ENCODE data around the gene SSH2. TPM values are rescaled to one million over a fixed set of nuclear protein-coding genes. Genes with fewer than 3 reads are reported as not detected.

SSH2 gene
- polyA plus RNA-seq, 1 donor from 2014 or later: 16.6 TPM

- H3K9me2 ChIP-seq (ENCODE audit: insufficient read depth, low read length): no peaks in the 10 kb centered on the region
- no peak overlapping the region for H3K4me3 ChIP-seq (ENCODE audit: low read length)
- H3K27ac ChIP-seq (ENCODE audit: low read length): no peak overlapping the region
- no peak overlapping the region for H3K4me2 ChIP-seq (ENCODE audit: low read length)
- H2AFZ ChIP-seq (ENCODE audit: low read depth, low read length): no peak overlapping the region
- H3F3A ChIP-seq (ENCODE audit: insufficient read depth, low read length, poor library complexity, severe bottlenecking): no peaks in the 10 kb centered on the region
- H3K27me3 ChIP-seq (ENCODE audit: insufficient read depth, low read depth, low read length): no peaks in the 10 kb centered on the region
- no peaks in the 10 kb centered on the region for H3K9me3 ChIP-seq (ENCODE audit: low read length)
- TF ChIP-seq EZH2 (IDR thresholded peaks at IDR 0.05; ENCODE audit: borderline replicate concordance, insufficient read depth, low read length, poor library complexity, severe bottlenecking) (no peak), CTCF (IDR thresholded peaks at IDR 0.05; ENCODE audit: poor library complexity, severe bottlenecking) (no peak), EP300 (conservative IDR thresholded peaks at IDR 0.05; ENCODE audit: poor library complexity, severe bottlenecking) (no peak), MXI1 (conservative IDR thresholded peaks at IDR 0.05; ENCODE audit: poor library complexity, severe bottlenecking) (no peak)
- H3K9ac ChIP-seq (ENCODE audit: low read length): no peak overlapping the region
- no peaks in the 10 kb centered on the region for H3K79me2 ChIP-seq (replicated peaks; ENCODE audit: insufficient read depth, low read length)
- no peaks in the 10 kb centered on the region for H3K36me3 ChIP-seq (ENCODE audit: insufficient read depth, low read length)
- no peaks in the 10 kb centered on the region for H4K20me1 ChIP-seq (ENCODE audit: insufficient read depth)
These were observed 216.4 kb downstream of the SSH2 start for GRCh38 chr17:29713626-29714025.

DNA sequence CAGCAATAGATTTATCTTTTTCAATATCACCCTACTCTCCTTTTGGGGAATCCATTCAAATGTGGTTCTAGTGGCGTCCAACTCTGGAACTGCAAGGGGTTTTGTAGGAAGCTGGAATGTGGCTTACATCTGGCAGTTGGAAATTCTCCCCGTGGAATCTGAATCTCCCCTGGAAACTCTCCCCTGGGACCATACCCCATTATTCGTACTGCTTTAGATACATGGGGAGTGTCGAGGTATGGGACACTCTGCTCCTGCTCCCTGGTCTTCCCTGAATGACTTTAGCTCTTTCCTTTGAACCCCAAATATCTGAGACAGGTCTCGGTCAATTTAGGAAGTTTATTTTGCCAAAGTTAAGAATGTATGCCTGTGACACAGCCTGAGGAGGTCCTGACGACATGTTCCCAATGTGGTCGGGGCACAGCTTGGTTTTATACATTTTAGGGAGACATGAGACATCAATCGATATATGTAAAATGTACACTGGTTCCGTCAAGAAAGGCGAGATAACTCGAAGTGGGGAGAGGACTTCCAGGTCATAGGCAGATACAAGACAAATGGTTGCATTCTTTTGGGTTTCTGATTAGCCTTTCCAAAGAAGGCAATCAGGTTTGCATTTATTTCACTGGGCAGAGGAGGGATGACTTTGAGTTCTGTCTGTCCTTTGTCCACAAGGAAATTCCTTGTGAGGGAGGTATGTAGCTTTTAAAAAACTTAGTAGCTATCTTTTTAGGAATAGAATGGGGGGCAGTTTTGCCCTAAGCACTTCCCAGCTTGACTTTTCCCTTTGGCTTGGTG, 218.2 kb downstream of the SSH2 start:
- H3K4me2 ChIP-seq (ENCODE audit: low read length): no peak overlapping the region
- TF ChIP-seq POLR2AphosphoS5 (IDR thresholded peaks at IDR 0.05): no peak
- no peak for TF ChIP-seq CTCF (IDR thresholded peaks at IDR 0.05; ENCODE audit: poor library complexity, severe bottlenecking)
- TF ChIP-seq EP300 (conservative IDR thresholded peaks at IDR 0.05; ENCODE audit: poor library complexity, severe bottlenecking): no peak
- TF ChIP-seq RAD21 (conservative IDR thresholded peaks at IDR 0.05): no peak
- no peak for TF ChIP-seq SMC3 (conservative IDR thresholded peaks at IDR 0.05; ENCODE audit: poor library complexity)
- TF ChIP-seq, protein P1, sequence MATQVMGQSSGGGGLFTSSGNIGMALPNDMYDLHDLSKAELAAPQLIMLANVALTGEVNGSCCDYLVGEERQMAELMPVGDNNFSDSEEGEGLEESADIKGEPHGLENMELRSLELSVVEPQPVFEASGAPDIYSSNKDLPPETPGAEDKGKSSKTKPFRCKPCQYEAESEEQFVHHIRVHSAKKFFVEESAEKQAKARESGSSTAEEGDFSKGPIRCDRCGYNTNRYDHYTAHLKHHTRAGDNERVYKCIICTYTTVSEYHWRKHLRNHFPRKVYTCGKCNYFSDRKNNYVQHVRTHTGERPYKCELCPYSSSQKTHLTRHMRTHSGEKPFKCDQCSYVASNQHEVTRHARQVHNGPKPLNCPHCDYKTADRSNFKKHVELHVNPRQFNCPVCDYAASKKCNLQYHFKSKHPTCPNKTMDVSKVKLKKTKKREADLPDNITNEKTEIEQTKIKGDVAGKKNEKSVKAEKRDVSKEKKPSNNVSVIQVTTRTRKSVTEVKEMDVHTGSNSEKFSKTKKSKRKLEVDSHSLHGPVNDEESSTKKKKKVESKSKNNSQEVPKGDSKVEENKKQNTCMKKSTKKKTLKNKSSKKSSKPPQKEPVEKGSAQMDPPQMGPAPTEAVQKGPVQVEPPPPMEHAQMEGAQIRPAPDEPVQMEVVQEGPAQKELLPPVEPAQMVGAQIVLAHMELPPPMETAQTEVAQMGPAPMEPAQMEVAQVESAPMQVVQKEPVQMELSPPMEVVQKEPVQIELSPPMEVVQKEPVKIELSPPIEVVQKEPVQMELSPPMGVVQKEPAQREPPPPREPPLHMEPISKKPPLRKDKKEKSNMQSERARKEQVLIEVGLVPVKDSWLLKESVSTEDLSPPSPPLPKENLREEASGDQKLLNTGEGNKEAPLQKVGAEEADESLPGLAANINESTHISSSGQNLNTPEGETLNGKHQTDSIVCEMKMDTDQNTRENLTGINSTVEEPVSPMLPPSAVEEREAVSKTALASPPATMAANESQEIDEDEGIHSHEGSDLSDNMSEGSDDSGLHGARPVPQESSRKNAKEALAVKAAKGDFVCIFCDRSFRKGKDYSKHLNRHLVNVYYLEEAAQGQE (IDR thresholded peaks at IDR 0.05; ENCODE audit: borderline replicate concordance): no peak
- TF ChIP-seq TAF1 (IDR thresholded peaks at IDR 0.05; ENCODE audit: low read depth): no peak
- no peak for TF ChIP-seq MXI1 (conservative IDR thresholded peaks at IDR 0.05; ENCODE audit: poor library complexity, severe bottlenecking)
- TF ChIP-seq EZH2 (IDR thresholded peaks at IDR 0.05; ENCODE audit: borderline replicate concordance, insufficient read depth, low read length, poor library complexity, severe bottlenecking): no peak

More for the DNA sequence above, 218.2 kb downstream of the SSH2 start:
- Histone ChIP-seq H3K4me3 (ENCODE audit: low read length) (no peak overlapping the region), H3F3A (ENCODE audit: insufficient read depth, low read length, poor library complexity, severe bottlenecking) (no peaks in the 10 kb centered on the region), H2AFZ (ENCODE audit: low read depth, low read length) (no peak overlapping the region), H3K36me3 (ENCODE audit: insufficient read depth, low read length) (no peaks in the 10 kb centered on the region), H3K27ac (ENCODE audit: low read length) (no peak overlapping the region), H3K27me3 (ENCODE audit: insufficient read depth, low read depth, low read length) (no peaks in the 10 kb centered on the region), H3K79me2 (replicated peaks; ENCODE audit: insufficient read depth, low read length) (no peaks in the 10 kb centered on the region), H4K20me1 (ENCODE audit: insufficient read depth) (no peaks in the 10 kb centered on the region), H3K9ac (ENCODE audit: low read length) (no peak overlapping the region), H3K9me2 (ENCODE audit: insufficient read depth, low read length) (no peaks in the 10 kb centered on the region), H3K9me3 (ENCODE audit: low read length) (no peaks in the 10 kb centered on the region)

Data from neural cell (in vitro differentiated cells).